MM.1S (cell line): ENCODE data around the gene MFSD11.
A peak's percentile ranks its signal among the peaks of the same experiment; 100 is the strongest.

ENCODE experiments used
- DNase-seq: peaks from one replicate; pipeline ENCODE4 v3.0.0-alpha.2; 2015
- H2AFZ ChIP-seq: fragments of 300-600 bp; sonication (generic); 2 replicates; pipeline ENCODE4 v1.6.0; 2016; ENCODE audit warnings: antibody characterized with exemption, low read length
- H3F3A ChIP-seq: fragments of 300-600 bp; sonication (generic); 2 replicates; pipeline ENCODE4 v1.6.1; 2016; ENCODE audit warnings: mild to moderate bottlenecking, antibody characterized with exemption, low read length, moderate library complexity, mixed read lengths; ENCODE audit not compliant: insufficient read depth
- H3K27ac ChIP-seq: fragments of 300-600 bp; sonication (generic); 2 replicates; pipeline ENCODE4 v1.5.1; 2016; ENCODE audit warnings: mild to moderate bottlenecking, low read length
- H3K27me3 ChIP-seq: fragments of 300-600 bp; sonication (generic); replicated peaks from 2 replicates; pipeline ENCODE4 v1.6.0; 2016; ENCODE audit warnings: low read length; ENCODE audit not compliant: insufficient read depth
- H3K36me3 ChIP-seq: fragments of 300-600 bp; sonication (generic); replicated peaks from 2 replicates; pipeline ENCODE4 v1.6.1; 2016; ENCODE audit warnings: mild to moderate bottlenecking, low read length, mixed read lengths; ENCODE audit not compliant: insufficient read depth
- H3K4me1 ChIP-seq: fragments of 300-600 bp; sonication (generic); 2 replicates; pipeline ENCODE4 v1.6.1; 2016; ENCODE audit warnings: low read length, mixed read lengths
- H3K4me2 ChIP-seq: fragments of 300-600 bp; sonication (generic); 2 replicates; pipeline ENCODE4 v1.6.0; 2016; ENCODE audit warnings: low read depth, low read length
- H3K4me3 ChIP-seq: fragments of 300-600 bp; sonication (generic); 2 replicates; pipeline ENCODE4 v1.5.1; 2016; ENCODE audit warnings: low read length, mixed read lengths
- H3K79me2 ChIP-seq: fragments of 300-600 bp; sonication (generic); 2 replicates; pipeline ENCODE4 v1.6.1; 2016; ENCODE audit warnings: mixed run types, low read length, mixed read lengths
- H3K9ac ChIP-seq: fragments of 300-600 bp; sonication (generic); 2 replicates; pipeline ENCODE4 v1.6.1; 2016; ENCODE audit warnings: low read length, mixed read lengths
- H3K9me2 ChIP-seq: fragments of 300-600 bp; sonication (generic); replicated peaks from 2 replicates; pipeline ENCODE4 v1.6.1; 2016; ENCODE audit warnings: mild to moderate bottlenecking, low read length, mixed read lengths; ENCODE audit not compliant: insufficient read depth
- H3K9me3 ChIP-seq: fragments of 300-600 bp; sonication (generic); replicated peaks from 2 replicates; pipeline ENCODE4 v1.6.1; 2016; ENCODE audit warnings: mild to moderate bottlenecking, low read length, mixed read lengths; ENCODE audit not compliant: insufficient read depth
- H4K20me1 ChIP-seq: fragments of 300-600 bp; sonication (generic); 2 replicates; pipeline ENCODE4 v1.6.1; 2016; ENCODE audit warnings: mild to moderate bottlenecking, low read length, moderate library complexity, mixed read lengths; ENCODE audit not compliant: insufficient read depth
- EZH2 ChIP-seq: fragments of 300-600 bp; sonication (generic); optimal IDR thresholded peaks from 2 replicates; pipeline ENCODE3; 2017; ENCODE audit warnings: low read depth, mild to moderate bottlenecking, antibody characterized with exemption, low read length, mixed read lengths
- EZH2phosphoT487 ChIP-seq: fragments of 300-600 bp; sonication (generic); IDR thresholded peaks from 2 replicates; pipeline ENCODE4 v1.6.1; 2018; ENCODE audit warnings: antibody characterized with exemption, low read length
- TF ChIP-seq, protein P1 (sequence below): fragments of 300-600 bp; sonication (generic); IDR thresholded peaks from 2 replicates; pipeline ENCODE4 v1.5.1; 2016; ENCODE audit warnings: antibody characterized with exemption, low read length, mixed read lengths

MFSD11 gene

GRCh38 chr17:76714822-76715495, 23.0 kb upstream of the MFSD11 start:
- H3K36me3 ChIP-seq = peaks cover 3% of the 10 kb centered on the region; the same call in 1 of the 2 replicates
- no peaks in the 10 kb centered on the region for H3K9me2 ChIP-seq
- TF ChIP-seq, protein P1, sequence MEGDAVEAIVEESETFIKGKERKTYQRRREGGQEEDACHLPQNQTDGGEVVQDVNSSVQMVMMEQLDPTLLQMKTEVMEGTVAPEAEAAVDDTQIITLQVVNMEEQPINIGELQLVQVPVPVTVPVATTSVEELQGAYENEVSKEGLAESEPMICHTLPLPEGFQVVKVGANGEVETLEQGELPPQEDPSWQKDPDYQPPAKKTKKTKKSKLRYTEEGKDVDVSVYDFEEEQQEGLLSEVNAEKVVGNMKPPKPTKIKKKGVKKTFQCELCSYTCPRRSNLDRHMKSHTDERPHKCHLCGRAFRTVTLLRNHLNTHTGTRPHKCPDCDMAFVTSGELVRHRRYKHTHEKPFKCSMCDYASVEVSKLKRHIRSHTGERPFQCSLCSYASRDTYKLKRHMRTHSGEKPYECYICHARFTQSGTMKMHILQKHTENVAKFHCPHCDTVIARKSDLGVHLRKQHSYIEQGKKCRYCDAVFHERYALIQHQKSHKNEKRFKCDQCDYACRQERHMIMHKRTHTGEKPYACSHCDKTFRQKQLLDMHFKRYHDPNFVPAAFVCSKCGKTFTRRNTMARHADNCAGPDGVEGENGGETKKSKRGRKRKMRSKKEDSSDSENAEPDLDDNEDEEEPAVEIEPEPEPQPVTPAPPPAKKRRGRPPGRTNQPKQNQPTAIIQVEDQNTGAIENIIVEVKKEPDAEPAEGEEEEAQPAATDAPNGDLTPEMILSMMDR = peak; percentile 74
- no peak for TF ChIP-seq EZH2phosphoT487
- TF ChIP-seq EZH2 = no peak
- peaks cover 27% of the 10 kb centered on the region for H3K79me2 ChIP-seq
- H3F3A ChIP-seq = peaks cover 29% of the 10 kb centered on the region
- peaks cover 23% of the 10 kb centered on the region for H3K4me1 ChIP-seq
- no peaks in the 10 kb centered on the region for H4K20me1 ChIP-seq
- peak overlapping the region; percentile 26 for H3K4me3 ChIP-seq
- H3K27ac ChIP-seq = peak overlapping the region; percentile 80
- H3K9me3 ChIP-seq = no peaks in the 10 kb centered on the region
- DNase-seq = peak; percentile 81
- no peaks in the 10 kb centered on the region for H3K27me3 ChIP-seq
- peak overlapping the region; percentile 50; the same call in 1 of the 2 replicates for H3K9ac ChIP-seq
- no peak overlapping the region; the same call in 1 of the 2 replicates for H2AFZ ChIP-seq
- H3K4me2 ChIP-seq = peak overlapping the region; percentile 82

DNA sequence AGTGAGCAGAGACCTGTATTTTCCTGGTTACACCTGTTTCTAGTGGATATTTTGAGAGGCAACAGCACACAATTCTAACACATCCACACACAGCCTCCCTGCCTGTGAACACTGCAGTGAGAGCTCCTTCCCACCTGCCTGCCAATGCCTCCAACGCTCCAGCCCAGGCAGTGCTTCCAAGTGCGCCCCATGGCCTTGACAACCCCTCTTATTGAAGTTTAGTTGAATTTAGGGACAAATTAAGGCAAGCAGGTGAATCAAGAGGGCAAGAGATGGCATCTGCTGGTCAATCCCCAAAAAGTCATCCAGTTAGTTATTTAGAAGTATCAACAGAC, 22.5 kb upstream of the MFSD11 start:
- H2AFZ ChIP-seq = no peak overlapping the region; the same call in 1 of the 2 replicates
- H4K20me1 ChIP-seq = no peaks in the 10 kb centered on the region
- H3K27ac ChIP-seq = peak overlapping the region; percentile 80
- H3K79me2 ChIP-seq = peaks cover 32% of the 10 kb centered on the region
- no peak for DNase-seq
- peak overlapping the region; percentile 82 for H3K4me2 ChIP-seq
- peaks cover 23% of the 10 kb centered on the region for H3K4me1 ChIP-seq
- H3K27me3 ChIP-seq = no peaks in the 10 kb centered on the region
- peak overlapping the region; percentile 26 for H3K4me3 ChIP-seq
- H3K36me3 ChIP-seq = peaks cover 3% of the 10 kb centered on the region; the same call in 1 of the 2 replicates
- H3K9me3 ChIP-seq = no peaks in the 10 kb centered on the region
- peak overlapping the region; percentile 50; the same call in 1 of the 2 replicates for H3K9ac ChIP-seq
- no peaks in the 10 kb centered on the region for H3K9me2 ChIP-seq
- TF ChIP-seq, protein P1 = no peak
- TF ChIP-seq EZH2phosphoT487 (no peak), EZH2 (no peak)
- H3F3A ChIP-seq = peaks cover 29% of the 10 kb centered on the region

GRCh38 chr17:76716146-76716838, 21.6 kb upstream of the MFSD11 start:
- no peak for DNase-seq
- Histone ChIP-seq H3K27me3 (no peaks in the 10 kb centered on the region), H3K9me3 (no peaks in the 10 kb centered on the region), H3K4me3 (no peak overlapping the region), H3K4me2 (peak overlapping the region; percentile 82; the same call in 1 of the 2 replicates), H3K9ac (no peak overlapping the region), H3F3A (peaks cover 27% of the 10 kb centered on the region), H3K36me3 (peaks cover 7% of the 10 kb centered on the region; the same call in 1 of the 2 replicates), H3K4me1 (peaks cover 23% of the 10 kb centered on the region), H3K79me2 (peaks cover 40% of the 10 kb centered on the region), H3K27ac (peak overlapping the region; percentile 80; the same call in 1 of the 2 replicates), H2AFZ (no peak overlapping the region), H4K20me1 (no peaks in the 10 kb centered on the region), H3K9me2 (no peaks in the 10 kb centered on the region)
- TF ChIP-seq EZH2phosphoT487 (no peak), EZH2 (no peak)
- TF ChIP-seq, protein P1 = no peak
